K562 (cell line): ENCODE results near the gene DDRGK1. TPM values are rescaled to one million over a fixed set of nuclear protein-coding genes. Genes with fewer than 3 reads are reported as not detected.

Source experiments
- ATAC-seq: fragments of 200-7000 bp; cut with Tn5 transposase; 3 replicates; pipeline ENCODE4 v1.9.1; 2020; ENCODE audit warnings: moderate library complexity
- BruUV-seq: library from RNA; stranded (reverse); fragments of 400-500 nt; replicated peaks from 2 replicates; lab custom pipeline; 2021; lab: Mats Ljungman, UMichigan
- CTCF ChIA-PET: fragments of 300-600 bp; formaldehyde crosslinking; extraction: SDS; loops from one replicate; lab custom pipeline; 2021; ENCODE audit warnings: low intra/inter-chr PET ratio; lab: Yijun Ruan, JAX
- POLR2A ChIA-PET: fragments of 300-600, 350-650 bp; sonication (Branson Sonifier 250); formaldehyde crosslinking; extraction: SDS; loops from one replicate; lab custom pipeline; 2021; ENCODE audit warnings: antibody characterized with exemption, inconsistent platforms; lab: Yijun Ruan, JAX
- DNase-seq, 4 experiments: peaks; one replicate each; pipeline versions ENCODE4 v3.0.0 to v3.0.0-alpha.2; 2011 to 2018; ENCODE audit warnings: low spot score in 3 of 4, mixed read lengths in 3 of 4; ENCODE audit errors: extremely low read depth in 1 of 4
- FAIRE-seq: peaks from 2 replicates; lab custom pipeline; 2011; peaks lifted over from hg19 to GRCh38; lab: Jason Lieb, UNC
- H2AFZ ChIP-seq: 2 replicates; pipeline ENCODE4 v1.6.0; 2011; ENCODE audit warnings: low read depth, low read length, control low read depth, inconsistent platforms
- H3K27ac ChIP-seq: fragments of 200-600 bp; 3 replicates; pipeline ENCODE4 v1.8.0; 2011; ENCODE audit warnings: low read depth, mild to moderate bottlenecking, control low read depth, inconsistent platforms, low read length, moderate library complexity, mixed read lengths; ENCODE audit errors: extremely low read depth
- H3K27me3 ChIP-seq, 2 experiments: fragments of 300-600 bp in 1 of 2; 2 replicates in 1 of 2; 3 replicates in 1 of 2; pipeline versions ENCODE4 v1.6.0 to v1.8.0; 2011; ENCODE audit warnings: inconsistent platforms in 2 of 2, low read length in 2 of 2, mild to moderate bottlenecking in 1 of 2, mixed read lengths in 1 of 2, moderate library complexity in 1 of 2; ENCODE audit not compliant: control insufficient read depth in 2 of 2, insufficient read depth in 2 of 2
- H3K36me3 ChIP-seq: fragments of 300-600 bp; 3 replicates; pipeline ENCODE4 v1.8.0; 2011; ENCODE audit warnings: mild to moderate bottlenecking, low read length, inconsistent platforms; ENCODE audit not compliant: control insufficient read depth, insufficient read depth
- H3K4me1 ChIP-seq, 2 experiments: fragments of 200-600 bp in 1 of 2; replicated peaks in 1 of 2; 2 replicates in 1 of 2; 3 replicates in 1 of 2; pipeline versions ENCODE4 v1.5.1 to v1.8.0; 2011; ENCODE audit warnings: inconsistent platforms in 2 of 2, low read length in 2 of 2, mild to moderate bottlenecking in 1 of 2, mixed read lengths in 1 of 2, moderate library complexity in 1 of 2; ENCODE audit not compliant: control insufficient read depth in 2 of 2, insufficient read depth in 2 of 2
- H3K4me2 ChIP-seq: 2 replicates; pipeline ENCODE4 v1.6.1; 2011; ENCODE audit warnings: low read length, control low read depth, inconsistent platforms, mixed read lengths; ENCODE audit not compliant: insufficient read depth
- H3K4me3 ChIP-seq: fragments of 200-600 bp; sonication (generic), shearing (Covaris generic); 2 replicates; pipeline ENCODE4 v1.5.1; 2016; ENCODE audit warnings: control low read depth, inconsistent platforms
- H3K79me2 ChIP-seq: fragments of 200-600 bp; 3 replicates; pipeline ENCODE4 v1.8.0; 2011; ENCODE audit warnings: low read length, inconsistent platforms; ENCODE audit not compliant: control insufficient read depth, insufficient read depth
- H3K9ac ChIP-seq, 2 experiments: 2 replicates each; pipeline versions ENCODE4 v1.6.0 to v1.6.1; 2011; ENCODE audit warnings: low read depth in 2 of 2, low read length in 2 of 2, control low read depth in 1 of 2, inconsistent platforms in 1 of 2, mild to moderate bottlenecking in 1 of 2, mixed read lengths in 1 of 2; ENCODE audit not compliant: insufficient read depth in 1 of 2
- H3K9me1 ChIP-seq: one replicate; pipeline ENCODE4 v1.6.0; 2011; ENCODE audit warnings: inconsistent platforms, mild to moderate bottlenecking, low read length, moderate library complexity; ENCODE audit not compliant: control insufficient read depth, insufficient read depth
- H3K9me3 ChIP-seq: replicated peaks from 2 replicates; pipeline ENCODE4 v1.5.1; 2011; ENCODE audit warnings: low read depth, low read length, inconsistent platforms; ENCODE audit not compliant: control insufficient read depth, insufficient read depth
- H4K20me1 ChIP-seq: replicated peaks from 2 replicates; pipeline ENCODE4 v1.6.1; 2011; ENCODE audit warnings: low read length, inconsistent platforms, mixed read lengths; ENCODE audit not compliant: control insufficient read depth, insufficient read depth
- CREB3L1 ChIP-seq: fragments of 450-650 bp; IDR thresholded peaks from 2 replicates; pipeline ENCODE4 v1.6.1; 2014; ENCODE audit warnings: low read depth, mild to moderate bottlenecking, moderate library complexity, borderline replicate concordance
- ZNF354B ChIP-seq: fragments of 250-450 bp; sonication (Bioruptor Pico); IDR thresholded peaks from 2 replicates; pipeline ENCODE4 v1.4.0; 2020
- WGBS: fragments of 100-300 bp; shearing (Covaris generic); methylation state at CpG from one replicate; pipeline ENCODE4 v1.1.6; 2016; ENCODE audit warnings: low coverage, mixed read lengths; ENCODE audit not compliant: insufficient coverage; ENCODE audit errors: missing lambda C conversion rate; 5-methylcytosine and 5-hydroxymethylcytosine counted together
- in situ Hi-C: fragments of 300-500 bp; cut with MboI; formaldehyde crosslinking; loops from 4 replicates; pipeline ENCODE4 v1.15.0; 2018; ENCODE audit warnings: inconsistent platforms, mixed read lengths
- intact Hi-C: fragments of 100-400 bp; cut with micrococcal nuclease; formaldehyde crosslinking; loops from 2 replicates; pipeline ENCODE4 v1.14.2; 2022
- polyA plus RNA-seq, 8 experiments: library from polyadenylated mRNA; depleted of rRNA in 4 of 8; stranded (reverse) in 5 of 8; unstranded in 3 of 8; fragments of >200 nt; fragmentation: Nextera tagmentation in 2 of 8; fragmentation: Illumina TruSeq in 1 of 8; extraction: Ambion mirVana in 2 of 8; extraction: Trizol in 1 of 8; gene quantifications; 2 replicates each; pipeline versions ENCODE4 v1.2.1 to v1.2.3, GENCODE V29; 2011 to 2014; ENCODE audit warnings: inconsistent platforms in 1 of 8, missing spikeins in 1 of 8
- total RNA-seq, 7 experiments: library from RNA; depleted of rRNA in 6 of 7; stranded (reverse); fragments of >200 nt in 6 of 7; fragmentation: Illumina TruSeq in 2 of 7; extraction: Trizol in 2 of 7; gene quantifications; 2 replicates each; pipeline versions ENCODE4 v1.2.1 to v1.2.3, GENCODE V29; 2011 to 2021; ENCODE audit warnings: low replicate concordance in 1 of 7

Gene DDRGK1
- total and polyA plus RNA-seq, 9 of the 15 experiments (the other 6 are each of a cell fraction or from before 2014, with no cell fraction given), result 2.3 to 54.4 (median 29.1) TPM

GRCh38 chr20:3221398-3222226, 17.1 kb upstream of the DDRGK1 start:
- FAIRE-seq (no peak), DNase-seq (no peak), ATAC-seq (no peak)
- peaks cover 6 to 19% of the 10 kb centered on the region in 2 experiments; a peak in 4 of 5 replicates for H3K4me1 ChIP-seq
- no peak overlapping the region for H3K4me2 ChIP-seq
- POLR2A ChIA-PET, result no interaction called here
- no peaks in the 10 kb centered on the region for H3K9me3 ChIP-seq
- no peak overlapping the region for H2AFZ ChIP-seq
- no peaks in the 10 kb centered on the region for H3K79me2 ChIP-seq
- H3K27ac ChIP-seq, result no peak overlapping the region
- CTCF ChIA-PET, result no interaction called here
- BruUV-seq, result no TSS peak
- H3K27me3 ChIP-seq, result no peaks in the 10 kb centered on the region
- WGBS, result 80% methylated on average over 12 of the region's 18 CpGs
- in situ Hi-C loops, result no loop called here
- intact Hi-C loops, result no loop called here
- H3K9ac ChIP-seq, result no peak overlapping the region
- H3K4me3 ChIP-seq, result no peak overlapping the region
- TF ChIP-seq CREB3L1, result no peak
- TF ChIP-seq ZNF354B, result no peak
- no peaks in the 10 kb centered on the region for H3K9me1 ChIP-seq
- H3K36me3 ChIP-seq, result peaks cover 49% of the 10 kb centered on the region; the same call in 2 of the 3 replicates
- no peaks in the 10 kb centered on the region for H4K20me1 ChIP-seq
